Measurements from ENCODE around the gene DNMT3B.

Gene DNMT3B

DNA sequence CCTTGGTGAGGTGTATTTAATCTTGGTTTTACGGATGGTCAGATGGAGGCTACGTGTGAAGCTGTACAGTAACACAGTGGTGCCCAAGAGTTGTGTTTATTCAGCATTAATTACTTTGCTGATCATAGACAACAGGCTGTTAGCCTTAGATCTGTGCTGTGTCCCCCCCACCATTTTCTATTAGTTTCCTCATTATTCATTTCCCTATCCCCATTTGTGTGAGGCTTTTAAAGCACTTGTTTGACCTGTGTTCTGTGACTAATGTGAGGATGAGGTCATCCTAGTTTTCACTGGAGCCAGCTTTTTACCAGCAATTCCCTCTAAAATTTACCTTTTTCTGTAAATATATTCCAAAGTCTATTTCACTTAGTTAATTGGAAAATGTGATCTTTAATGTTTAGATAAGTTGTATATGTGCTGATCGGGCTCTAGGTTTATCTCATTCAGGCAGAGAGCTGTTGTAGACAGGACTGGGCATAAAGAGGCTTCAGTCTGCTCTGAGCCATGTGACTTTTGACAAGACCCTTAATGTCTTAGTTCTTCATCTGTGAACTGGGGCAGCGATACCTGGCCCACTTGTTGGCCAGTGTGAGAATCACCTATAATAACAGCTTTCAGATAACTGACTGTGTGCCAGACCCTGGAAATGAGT, 66.0 kb downstream of the DNMT3B start:
- DNase-seq = no peak

- DNase-seq = no peak
These were observed 67.3 kb downstream of the DNMT3B start for GRCh38 chr20:32829311-32830005.

DNA sequence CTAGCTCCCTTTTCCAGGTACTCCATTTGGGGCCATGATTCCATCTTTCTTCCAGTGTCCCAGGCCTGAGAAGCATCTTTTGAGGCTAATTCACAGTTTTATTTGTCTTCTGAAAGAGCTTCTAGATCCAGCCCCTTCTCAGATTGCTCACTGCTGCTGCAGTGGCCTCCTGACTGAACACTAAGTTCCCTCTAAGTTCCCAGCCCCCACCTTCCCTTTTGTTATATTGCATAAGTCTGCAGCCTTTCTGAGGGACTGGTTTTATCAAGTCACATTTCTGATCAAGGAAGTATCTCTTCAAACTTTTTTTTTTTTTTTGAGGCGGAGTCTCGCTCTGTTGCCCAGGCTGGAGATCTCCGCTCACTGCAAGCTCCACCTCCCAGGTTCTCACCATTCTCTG, 68.3 kb downstream of the DNMT3B start:
- DNase-seq = no peak

- no peak for DNase-seq
These were observed 69.8 kb downstream of the DNMT3B start for GRCh38 chr20:32831982-32832381.

- DNase-seq = no peak
These were observed 70.5 kb downstream of the DNMT3B start for GRCh38 chr20:32832664-32833063.

DNA sequence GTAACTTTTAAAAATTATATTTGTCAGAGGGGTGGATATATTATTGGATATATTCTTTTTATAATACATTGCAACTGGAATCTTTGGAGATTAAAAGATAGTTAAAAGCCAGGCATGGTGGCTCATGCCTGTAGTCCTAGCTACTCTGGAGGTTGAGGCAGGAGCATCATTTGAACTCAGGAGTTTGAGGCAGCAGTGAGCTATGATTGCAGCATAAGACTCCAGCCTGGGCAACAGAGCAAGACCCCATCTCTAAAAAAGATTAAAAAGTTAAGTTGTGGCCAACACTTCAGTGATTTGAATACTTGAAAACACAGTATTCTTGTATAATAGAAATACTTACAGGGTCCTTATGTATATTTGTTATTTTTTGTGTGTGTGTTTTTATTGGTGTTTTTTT, 72.8 kb downstream of the DNMT3B start:
- DNase-seq = no peak

- DNase-seq = no peak
These were observed 75.0 kb downstream of the DNMT3B start for GRCh38 chr20:32837157-32837556.

GRCh38 chr20:32839227-32839981, 77.2 kb downstream of the DNMT3B start:
- no peak for DNase-seq

DNA sequence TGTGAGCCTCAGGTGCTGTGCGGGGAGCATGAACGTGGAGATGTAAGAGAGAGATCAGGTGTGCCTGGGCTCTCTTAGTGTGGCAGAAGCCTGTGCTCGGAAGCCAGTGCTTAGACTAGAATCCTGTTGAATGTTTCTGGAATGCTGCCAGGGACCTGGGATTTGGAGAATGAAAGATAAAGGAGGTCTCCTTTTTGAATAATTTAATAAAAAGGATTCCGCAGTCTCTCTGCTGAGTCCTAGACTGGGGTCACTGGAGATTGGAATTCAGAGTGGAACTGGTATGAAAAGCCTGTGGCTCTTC, 77.7 kb downstream of the DNMT3B start:
- DNase-seq = no peak

DNA sequence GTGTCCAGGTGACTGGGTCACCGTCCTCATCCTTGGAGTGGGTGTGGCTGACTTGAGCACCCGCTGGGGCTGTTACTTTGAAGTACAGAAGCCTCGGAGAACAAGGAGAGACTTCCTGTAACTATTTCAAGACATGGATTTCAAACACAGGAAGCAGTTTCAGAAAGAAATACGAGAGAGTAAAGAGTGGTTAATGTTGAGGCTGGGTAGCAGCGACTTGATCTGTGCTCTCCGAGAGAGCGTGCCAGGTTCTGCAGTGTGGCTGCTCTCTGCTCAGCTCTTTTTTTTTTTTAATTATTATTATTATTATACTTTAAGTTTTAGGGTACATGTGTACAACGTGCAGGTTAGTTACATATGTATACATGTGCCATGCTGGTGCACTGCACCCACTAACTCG, 79.0 kb downstream of the DNMT3B start:
- DNase-seq = no peak

DNA sequence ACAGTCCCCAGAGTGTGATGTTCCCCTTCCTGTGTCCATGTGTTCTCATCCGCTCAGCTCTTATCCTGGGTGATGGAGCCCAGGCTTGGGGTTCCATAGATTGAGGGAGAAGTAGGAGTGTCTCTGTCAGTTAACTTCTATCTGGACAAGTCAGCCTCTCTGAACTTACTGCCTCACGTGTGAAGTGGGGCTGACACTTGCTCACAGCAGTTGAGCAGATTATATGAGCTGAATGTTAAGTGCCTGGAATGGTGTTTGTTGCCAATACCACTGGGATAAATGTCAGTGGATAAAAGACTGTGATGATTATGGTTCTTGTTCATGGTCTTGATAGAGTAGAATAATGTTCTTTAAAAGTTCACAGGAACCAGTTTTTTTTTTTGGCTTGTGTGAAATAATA, 79.4 kb downstream of the DNMT3B start:
- no peak for DNase-seq

DNA sequence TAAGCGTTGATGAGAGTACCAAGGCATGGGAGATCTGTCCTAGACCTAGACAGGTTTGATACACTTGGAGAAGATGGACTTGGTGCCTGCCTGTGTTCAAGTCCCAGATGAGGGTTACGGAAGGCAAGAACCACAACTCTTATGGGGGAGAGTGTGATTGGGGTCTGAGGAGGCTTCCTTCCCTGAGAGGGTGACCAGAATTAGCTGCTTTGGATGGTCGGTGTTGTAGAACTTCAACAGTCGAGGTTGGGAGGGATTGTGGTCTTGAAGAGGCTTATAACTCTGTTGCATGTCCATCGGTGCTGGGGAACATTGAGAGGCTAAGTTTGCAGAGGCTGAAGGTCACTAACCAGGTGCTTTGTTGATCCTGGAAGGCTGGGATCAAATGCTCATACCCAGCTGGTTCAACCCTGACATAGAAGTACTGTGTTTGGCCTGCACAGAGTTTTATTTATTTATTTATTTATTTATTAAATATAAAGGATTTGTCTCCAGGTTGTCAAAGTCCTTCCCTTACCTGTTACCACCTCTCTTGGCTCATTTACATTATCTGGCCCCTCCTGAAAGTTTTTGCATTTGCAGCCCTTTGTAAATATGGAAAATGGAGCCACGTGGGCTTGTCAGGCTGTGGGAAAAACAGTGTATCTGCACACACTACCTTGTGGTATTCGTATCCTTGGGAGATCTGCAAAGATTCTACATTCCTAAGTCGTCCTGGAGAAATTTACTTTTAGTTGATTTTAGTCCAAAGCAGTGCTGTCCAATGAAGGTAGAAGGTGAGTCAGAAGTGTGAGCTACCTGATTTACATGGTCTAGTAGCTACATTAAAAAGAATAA, 80.7 kb downstream of the DNMT3B start:
- DNase-seq = no peak

- DNase-seq = no peak
These were observed 83.6 kb downstream of the DNMT3B start for GRCh38 chr20:32845786-32846185.

DNA sequence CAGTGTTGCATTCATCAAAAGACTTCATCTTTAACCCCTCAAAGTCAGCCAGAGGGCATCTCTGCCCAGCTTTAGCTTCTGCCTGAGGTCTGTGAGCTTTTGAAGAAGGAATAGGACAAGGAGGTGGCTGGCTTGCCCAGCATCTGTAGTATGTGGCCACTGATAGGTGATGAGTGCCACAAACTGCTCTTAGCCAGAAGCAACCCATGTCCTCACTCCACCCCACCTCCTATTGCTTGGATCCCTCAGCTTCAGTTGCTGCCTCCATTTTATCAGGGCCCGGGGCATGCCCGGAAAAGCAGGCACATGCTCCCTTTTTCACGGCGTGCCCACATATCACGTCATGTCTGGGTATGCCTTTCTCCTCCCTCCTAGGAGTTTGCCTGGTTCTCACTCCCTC, 84.7 kb downstream of the DNMT3B start:
- no peak for DNase-seq

GRCh38 chr20:32847964-32848363, 85.8 kb downstream of the DNMT3B start:
- DNase-seq = no peak

GRCh38 chr20:32848846-32849245, 86.7 kb downstream of the DNMT3B start:
- no peak for DNase-seq

- DNase-seq = no peak
These were observed 87.4 kb downstream of the DNMT3B start for GRCh38 chr20:32849577-32849976.

GRCh38 chr20:32855387-32855786, 93.2 kb downstream of the DNMT3B start:
- no peak for DNase-seq

DNA sequence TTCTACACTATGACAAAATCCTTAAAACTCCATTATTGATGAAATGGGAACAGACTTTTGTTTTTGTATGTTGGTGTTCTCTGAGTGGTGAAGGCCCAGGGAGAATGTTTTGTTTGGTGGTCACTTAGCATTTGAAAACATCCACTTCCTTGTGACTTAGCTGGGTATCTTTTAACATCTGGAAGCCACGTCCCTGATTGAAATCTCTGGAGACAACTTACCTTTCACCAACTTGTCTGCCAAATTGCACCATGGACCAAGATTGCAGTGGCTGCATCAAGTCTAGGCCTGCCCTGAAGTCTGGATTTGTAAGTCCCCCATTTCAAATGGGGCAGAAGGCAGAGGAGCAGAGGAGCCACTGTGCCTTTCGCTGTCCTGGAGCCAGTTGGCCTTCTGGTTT, 96.0 kb downstream of the DNMT3B start:
- DNase-seq = no peak

Measured in GDM1 (cell line).